Endothelial cell of umbilical vein (primary cell): ENCODE results near the gene MALL. TPM values are rescaled to one million over a fixed set of nuclear protein-coding genes. Genes with fewer than 3 reads are reported as not detected.
"Not testable (repeated sequence)": the region's sequence is repeated elsewhere in the genome, so short reads cannot be mapped to it uniquely, and the experiment has no call there.

ENCODE experiments used
- BruUV-seq: library from RNA; stranded (reverse); fragments of 400-500 nt; replicated peaks from 2 replicates; lab custom pipeline; 2021; lab: Mats Ljungman, UMichigan
- CTCF ChIA-PET: fragments of 300-600, 350-600 bp; sonication (Branson Sonifier 250); formaldehyde crosslinking; loops from one replicate; lab custom pipeline; 2021; ENCODE audit warnings: antibody characterized with exemption, inconsistent platforms; lab: Charles Lee
- POLR2A ChIA-PET: fragments of 300-600, 350-600 bp; sonication (Branson Sonifier 250); formaldehyde crosslinking; loops from one replicate; lab custom pipeline; 2021; ENCODE audit warnings: antibody characterized with exemption, inconsistent platforms; lab: Charles Lee
- DNase-seq: peaks from one replicate; pipeline ENCODE4 v3.0.0-alpha.2; 2011; ENCODE audit warnings: low read depth, low spot score
- FAIRE-seq: peaks from 2 replicates; lab custom pipeline; 2011; peaks lifted over from hg19 to GRCh38; lab: Jason Lieb, UNC
- H2AFZ ChIP-seq: 2 replicates; pipeline ENCODE4 v1.6.0; 2012; ENCODE audit warnings: low read depth, low read length, control low read depth, inconsistent platforms
- H3K27ac ChIP-seq: 2 replicates; pipeline ENCODE4 v1.5.1; 2011; ENCODE audit warnings: low read depth, mild to moderate bottlenecking, control low read depth, low read length, moderate library complexity; ENCODE audit not compliant: insufficient read depth
- H3K27me3 ChIP-seq, 2 experiments: 2 replicates each; pipeline versions ENCODE4 v1.6.0 to v1.6.1; 2011; ENCODE audit warnings: low read length in 2 of 2, mixed read lengths in 1 of 2; ENCODE audit not compliant: control insufficient read depth in 2 of 2, insufficient read depth in 2 of 2
- H3K36me3 ChIP-seq, 2 experiments: 2 replicates in 1 of 2; 3 replicates in 1 of 2; pipeline ENCODE4 v1.5.1; 2011; ENCODE audit warnings: low read length in 2 of 2, mild to moderate bottlenecking in 1 of 2, moderate library complexity in 1 of 2; ENCODE audit not compliant: control insufficient read depth in 2 of 2, insufficient read depth in 2 of 2; ENCODE audit errors: extremely low read depth in 1 of 2
- H3K4me1 ChIP-seq: 3 replicates; pipeline ENCODE4 v1.5.1; 2011; ENCODE audit warnings: mild to moderate bottlenecking, low read length; ENCODE audit not compliant: control insufficient read depth, insufficient read depth; ENCODE audit errors: extremely low read depth
- H3K4me2 ChIP-seq: 2 replicates; pipeline ENCODE4 v1.6.1; 2011; ENCODE audit warnings: low read length, control low read depth, mixed read lengths; ENCODE audit not compliant: insufficient read depth
- H3K4me3 ChIP-seq, 3 experiments: fragments of 200-600 bp in 1 of 3; sonication (generic), shearing (Covaris generic) in 1 of 3; replicated peaks in 1 of 3; 2 replicates each; pipeline ENCODE4 v1.5.1; 2011 to 2016; ENCODE audit warnings: control low read depth in 3 of 3, low read length in 3 of 3, mild to moderate bottlenecking in 2 of 3, inconsistent platforms in 1 of 3, low read depth in 1 of 3, moderate library complexity in 1 of 3; ENCODE audit not compliant: insufficient read depth in 1 of 3
- H3K79me2 ChIP-seq: 2 replicates; pipeline ENCODE4 v1.6.0; 2012; ENCODE audit warnings: low read length, inconsistent platforms; ENCODE audit not compliant: control insufficient read depth, insufficient read depth
- H3K9ac ChIP-seq: replicated peaks from 2 replicates; pipeline ENCODE3; 2011; ENCODE audit warnings: low read length, control low read depth; ENCODE audit not compliant: insufficient read depth; ENCODE audit errors: extremely low read depth
- H3K9me1 ChIP-seq: replicated peaks from 3 replicates; pipeline ENCODE4 v1.6.0; 2011; ENCODE audit warnings: mild to moderate bottlenecking, low read length; ENCODE audit not compliant: control insufficient read depth, insufficient read depth; ENCODE audit errors: extremely low read depth
- H3K9me3 ChIP-seq: replicated peaks from 2 replicates; pipeline ENCODE4 v1.5.1; 2012; ENCODE audit warnings: low read length, inconsistent platforms; ENCODE audit not compliant: control insufficient read depth, insufficient read depth
- H4K20me1 ChIP-seq: replicated peaks from 2 replicates; pipeline ENCODE3; 2011; ENCODE audit warnings: mild to moderate bottlenecking, low read length; ENCODE audit not compliant: control insufficient read depth, insufficient read depth; ENCODE audit errors: extremely low read depth
- CTCF ChIP-seq, 2 donors: IDR thresholded peaks; 1 replicate in 1 of 2; 2 replicates in 1 of 2; pipeline ENCODE4 v1.5.1; 2011; ENCODE audit warnings: low read length in 2 of 2, mild to moderate bottlenecking in 2 of 2, moderate library complexity in 2 of 2, control low read depth in 1 of 2, inconsistent platforms in 1 of 2, low read depth in 1 of 2; ENCODE audit not compliant: insufficient read depth in 1 of 2; ENCODE audit errors: extremely low read depth in 1 of 2
- EZH2 ChIP-seq: IDR thresholded peaks from 2 replicates; pipeline ENCODE4 v1.6.1; 2012; ENCODE audit warnings: borderline replicate concordance, low read depth, mild to moderate bottlenecking, moderate library complexity, low read length, inconsistent platforms; ENCODE audit not compliant: severe bottlenecking
- FOS ChIP-seq: IDR thresholded peaks from 2 replicates; pipeline ENCODE4 v1.6.1; 2011; ENCODE audit warnings: mild to moderate bottlenecking, low read length, moderate library complexity, borderline replicate concordance; ENCODE audit not compliant: insufficient read depth
- GATA2 ChIP-seq: IDR thresholded peaks from 2 replicates; pipeline ENCODE4 v1.7.0; 2011; ENCODE audit warnings: low read depth, mild to moderate bottlenecking, moderate library complexity, mixed read lengths, low read length; ENCODE audit not compliant: insufficient read length, insufficient read depth
- JUN ChIP-seq: IDR thresholded peaks from 2 replicates; pipeline ENCODE4 v1.6.1; 2011; ENCODE audit warnings: borderline replicate concordance, low read depth; ENCODE audit not compliant: insufficient read length, insufficient read depth
- MAX ChIP-seq: IDR thresholded peaks from 2 replicates; pipeline ENCODE4 v1.6.1; 2011; ENCODE audit not compliant: insufficient read depth, insufficient read length
- MYC ChIP-seq: IDR thresholded peaks from one replicate; pipeline ENCODE4 v1.6.1; 2011; ENCODE audit warnings: mild to moderate bottlenecking, low read depth, low read length
- POLR2A ChIP-seq: IDR thresholded peaks from 2 replicates; pipeline ENCODE4 v1.6.1; 2012; ENCODE audit warnings: low read depth, mild to moderate bottlenecking, control low read depth, low read length
- POLR2AphosphoS5 ChIP-seq: IDR thresholded peaks from 2 replicates; pipeline ENCODE4 v1.6.1; 2012; ENCODE audit warnings: low read depth, mild to moderate bottlenecking, control low read depth, low read length, moderate library complexity; ENCODE audit not compliant: insufficient read depth
- dilution Hi-C: fragments of 300-500 bp; cut with MboI; formaldehyde crosslinking; loops from one replicate; pipeline ENCODE4 v1.15.0; 2019; ENCODE audit warnings: low sequenced_read_pairs; ENCODE audit not compliant: extremely low pct_ligation_motif_present
- intact Hi-C: fragments of 100-400 bp; cut with micrococcal nuclease; formaldehyde crosslinking; loops from one replicate; pipeline ENCODE4 v1.10.0; 2022
- polyA plus RNA-seq, 4 experiments: library from polyadenylated mRNA; depleted of rRNA in 3 of 4; stranded (reverse) in 3 of 4; unstranded in 1 of 4; fragments of >200 nt; gene quantifications; 2 replicates each; pipeline versions ENCODE4 v1.2.1 to v1.2.3, GENCODE V29; 2011 to 2012; ENCODE audit warnings: missing spikeins in 1 of 4
- total RNA-seq: library from RNA; stranded (reverse); gene quantifications from 2 replicates; pipeline ENCODE4 v1.2.3, GENCODE V29; 2021

Gene MALL
- total and polyA plus RNA-seq, 2 donors (not counting 3 experiments of a cell fraction or from before 2014, with no cell fraction given), result 31.5 to 114 TPM

GRCh38 chr2:110095994-110096633 is 19.5 kb downstream of the MALL start:
- dilution Hi-C loops (no loop called here), intact Hi-C loops (no loop called here)
- peaks cover 28% of the 10 kb centered on the region for H3K4me1 ChIP-seq
- no peaks in the 10 kb centered on the region for H3K9me3 ChIP-seq
- DNase-seq (no peak), FAIRE-seq (no peak)
- no peaks in the 10 kb centered on the region for H4K20me1 ChIP-seq
- H2AFZ ChIP-seq, result no peak overlapping the region
- CTCF ChIA-PET, result interaction anchor here (1.0 to 1.4 kb wide), 2 partner anchors 10 to 61 kb away, joined by 3 to 6 read pairs; no protein-coding TSS in a partner anchor
- BruUV-seq, result no TSS peak
- POLR2A ChIA-PET, result no interaction called here
- H3K79me2 ChIP-seq, result peaks cover 4% of the 10 kb centered on the region
- H3K36me3 ChIP-seq, result no peaks in the 10 kb centered on the region
- H3K4me3 ChIP-seq, result no peak overlapping the region
- no peak overlapping the region for H3K9ac ChIP-seq
- H3K9me1 ChIP-seq, result no peaks in the 10 kb centered on the region
- H3K27me3 ChIP-seq, result no peaks in the 10 kb centered on the region
- TF ChIP-seq MYC (no peak), CTCF (IDR thresholded peaks at IDR 0.05; ENCODE audit: extremely low read depth in 1 of 2, insufficient read depth in 1 of 2, low read depth in 1 of 2, low read length in 2 of 2) (no peak), MAX (no peak), POLR2A (no peak), POLR2AphosphoS5 (no peak), EZH2 (no peak), JUN (no peak), FOS (no peak), GATA2 (no peak)
- no peak overlapping the region for H3K27ac ChIP-seq
- H3K4me2 ChIP-seq, result no peak overlapping the region

- DNase-seq, H3K27me3 ChIP-seq, BruUV-seq, H3K4me2 ChIP-seq, H3K27ac ChIP-seq, H3K9me3 ChIP-seq, FAIRE-seq, H4K20me1 ChIP-seq, H3K9ac ChIP-seq, dilution Hi-C loops, H3K79me2 ChIP-seq, H2AFZ ChIP-seq, H3K4me3 ChIP-seq, H3K9me1 ChIP-seq, H3K36me3 ChIP-seq, intact Hi-C loops: not testable (repeated sequence)
- CTCF ChIA-PET, result interaction anchor here (1.0 to 1.4 kb wide), 2 partner anchors 11 to 62 kb away, joined by 3 to 6 read pairs; no protein-coding TSS in a partner anchor
- POLR2A ChIA-PET, result interaction anchor here (0.7 kb wide), 1 partner anchor 12 kb away, joined by 3 read pairs; no protein-coding TSS in a partner anchor
- peaks cover 17% of the 10 kb centered on the region for H3K4me1 ChIP-seq
These were observed 20.6 kb downstream of the MALL start for GRCh38 chr2:110094884-110095534.
